D721Med (cell line): ENCODE measurements around the gene ZPR1.
"Not testable (repeated sequence)": the region's sequence is repeated elsewhere in the genome, so short reads cannot be mapped to it uniquely, and the experiment has no call there.

Experiments used
- DNase-seq: peaks from one replicate; pipeline ENCODE4 v3.0.0; 2011; ENCODE audit warnings: low spot score; ENCODE audit not compliant: insufficient read length
- FAIRE-seq: peaks from 2 replicates; lab custom pipeline; 2011; peaks lifted over from hg19 to GRCh38; lab: Jason Lieb, UNC
- TF ChIP-seq, protein P1 (sequence below): IDR thresholded peaks from 2 replicates; pipeline ENCODE4 v1.5.1; 2012; ENCODE audit warnings: mild to moderate bottlenecking, control low read depth; ENCODE audit not compliant: insufficient read depth; ENCODE audit errors: missing control alignments

The ZPR1 gene

DNA sequence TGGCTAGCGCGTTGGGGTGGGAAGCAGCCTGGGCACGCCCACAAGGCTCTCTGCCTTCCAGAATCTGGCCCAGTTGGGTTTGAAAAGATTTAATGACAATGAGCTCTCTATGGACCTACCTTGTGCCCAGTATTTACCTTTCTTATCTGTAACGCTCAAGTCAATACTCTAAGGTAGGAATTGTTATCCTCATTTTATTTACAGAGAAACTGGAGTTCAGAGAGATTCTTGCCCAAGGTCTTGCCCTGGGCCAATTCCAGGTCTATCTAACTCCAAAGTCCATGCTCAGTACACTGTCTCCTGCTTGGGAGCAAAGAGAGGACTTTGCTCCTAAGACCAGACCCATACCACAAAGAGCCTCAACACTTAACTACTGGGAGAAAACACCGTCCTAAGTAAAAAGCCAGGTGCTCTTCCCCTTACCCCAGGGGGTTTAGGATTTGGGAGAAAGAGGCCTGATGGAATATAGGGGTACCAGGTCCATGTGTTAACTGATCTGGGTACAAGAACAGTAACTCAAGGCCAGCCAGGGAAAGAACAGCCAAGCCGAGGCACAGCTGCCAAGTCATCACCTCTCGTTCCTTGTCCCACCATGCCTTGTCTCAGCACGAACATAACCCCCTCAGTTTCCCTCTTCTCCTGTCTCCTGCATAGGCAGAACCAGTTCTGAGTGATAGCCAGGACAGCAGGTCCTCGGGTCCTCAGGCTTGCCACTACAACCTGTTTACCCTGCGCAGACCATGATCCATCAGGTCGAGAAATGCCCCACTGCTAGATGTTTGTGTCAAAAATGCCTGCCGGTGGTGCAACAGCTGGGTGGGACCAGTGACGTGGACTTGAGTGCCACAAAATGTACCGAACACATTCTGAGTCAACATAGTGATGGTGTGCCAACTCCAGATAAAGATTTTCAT lies 20.7 kb upstream of the ZPR1 start:
- FAIRE-seq = no peak
- TF ChIP-seq, protein P1, sequence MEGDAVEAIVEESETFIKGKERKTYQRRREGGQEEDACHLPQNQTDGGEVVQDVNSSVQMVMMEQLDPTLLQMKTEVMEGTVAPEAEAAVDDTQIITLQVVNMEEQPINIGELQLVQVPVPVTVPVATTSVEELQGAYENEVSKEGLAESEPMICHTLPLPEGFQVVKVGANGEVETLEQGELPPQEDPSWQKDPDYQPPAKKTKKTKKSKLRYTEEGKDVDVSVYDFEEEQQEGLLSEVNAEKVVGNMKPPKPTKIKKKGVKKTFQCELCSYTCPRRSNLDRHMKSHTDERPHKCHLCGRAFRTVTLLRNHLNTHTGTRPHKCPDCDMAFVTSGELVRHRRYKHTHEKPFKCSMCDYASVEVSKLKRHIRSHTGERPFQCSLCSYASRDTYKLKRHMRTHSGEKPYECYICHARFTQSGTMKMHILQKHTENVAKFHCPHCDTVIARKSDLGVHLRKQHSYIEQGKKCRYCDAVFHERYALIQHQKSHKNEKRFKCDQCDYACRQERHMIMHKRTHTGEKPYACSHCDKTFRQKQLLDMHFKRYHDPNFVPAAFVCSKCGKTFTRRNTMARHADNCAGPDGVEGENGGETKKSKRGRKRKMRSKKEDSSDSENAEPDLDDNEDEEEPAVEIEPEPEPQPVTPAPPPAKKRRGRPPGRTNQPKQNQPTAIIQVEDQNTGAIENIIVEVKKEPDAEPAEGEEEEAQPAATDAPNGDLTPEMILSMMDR = no peak

DNA sequence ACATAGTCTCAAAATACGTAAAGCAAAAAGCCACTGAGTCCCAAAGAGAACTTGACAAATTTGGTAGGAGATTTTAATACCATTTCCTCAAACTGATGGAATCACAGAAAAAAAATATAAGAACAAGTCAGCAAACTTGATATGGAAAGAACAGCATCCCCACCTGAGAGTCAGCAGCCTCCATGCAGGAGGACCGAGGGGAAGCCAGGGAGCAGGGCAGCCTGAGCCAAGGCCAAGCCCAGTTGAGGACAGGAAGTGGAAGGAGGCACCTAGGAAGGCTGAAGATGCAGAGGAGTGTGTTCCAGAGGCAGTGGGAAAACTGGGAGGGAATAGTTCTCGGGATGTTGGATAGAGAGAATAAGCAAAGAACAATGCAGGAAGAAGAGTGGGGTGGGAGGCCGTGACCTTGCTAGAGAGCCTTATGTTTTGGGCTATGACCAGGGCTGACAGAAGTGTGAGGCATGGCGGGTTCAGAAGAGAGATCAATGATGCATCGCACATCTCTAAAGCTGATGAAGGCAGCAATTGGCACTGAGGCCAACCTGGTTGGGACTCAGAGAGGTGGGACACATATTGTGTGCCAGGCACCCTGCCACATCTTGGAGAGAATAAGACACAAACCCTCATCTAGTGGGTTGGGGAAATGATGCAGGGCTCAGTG lies 19.9 kb upstream of the ZPR1 start:
- DNase-seq = no peak

More for the DNA sequence above, 20.7 kb upstream of the ZPR1 start:
- no peak for DNase-seq

DNA sequence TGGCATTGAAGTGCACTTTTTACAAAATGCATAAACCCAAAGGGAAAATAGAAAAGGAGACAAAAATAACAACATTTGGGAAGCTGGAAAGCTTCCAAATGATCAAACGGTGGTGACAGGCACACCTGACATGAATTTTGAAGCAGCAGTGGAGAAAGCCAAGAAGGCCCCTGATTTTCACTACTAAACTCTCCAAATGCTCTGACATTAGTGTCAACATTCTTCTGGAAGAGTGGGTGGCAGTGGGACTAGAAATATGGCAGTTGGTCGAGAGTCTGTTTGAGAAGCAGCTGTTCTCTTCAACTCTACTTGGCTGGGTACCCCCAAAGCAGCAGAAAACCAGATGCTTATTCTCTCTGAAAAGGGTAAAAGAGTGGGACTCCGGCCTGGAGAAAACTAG lies 16.2 kb upstream of the ZPR1 start:
- FAIRE-seq (no peak), DNase-seq (no peak)
- TF ChIP-seq, protein P1 = no peak

More for the DNA sequence above, 19.9 kb upstream of the ZPR1 start:
- TF ChIP-seq, protein P1 = no peak
- no peak for FAIRE-seq

DNA sequence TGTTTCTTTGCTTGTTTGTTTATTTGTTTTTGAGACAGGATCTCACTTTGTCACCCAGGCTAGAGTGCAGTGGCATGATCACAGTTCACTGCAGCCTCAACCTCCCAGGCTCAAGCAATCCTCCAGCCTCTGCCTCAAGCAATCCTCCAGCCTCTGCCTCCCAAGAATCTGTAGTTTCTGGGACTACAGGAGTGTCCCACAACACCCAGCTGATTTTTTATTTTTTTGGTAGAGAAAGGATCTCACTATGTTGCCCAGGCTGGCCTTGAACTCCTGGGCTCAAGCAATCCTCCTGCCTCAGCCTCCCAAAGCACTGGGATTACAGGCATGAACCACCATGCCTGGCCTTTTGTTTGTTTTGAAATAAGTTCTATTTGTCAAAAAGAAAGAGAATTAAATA lies 13.8 kb upstream of the ZPR1 start:
- not testable (repeated sequence) for FAIRE-seq, DNase-seq

DNA sequence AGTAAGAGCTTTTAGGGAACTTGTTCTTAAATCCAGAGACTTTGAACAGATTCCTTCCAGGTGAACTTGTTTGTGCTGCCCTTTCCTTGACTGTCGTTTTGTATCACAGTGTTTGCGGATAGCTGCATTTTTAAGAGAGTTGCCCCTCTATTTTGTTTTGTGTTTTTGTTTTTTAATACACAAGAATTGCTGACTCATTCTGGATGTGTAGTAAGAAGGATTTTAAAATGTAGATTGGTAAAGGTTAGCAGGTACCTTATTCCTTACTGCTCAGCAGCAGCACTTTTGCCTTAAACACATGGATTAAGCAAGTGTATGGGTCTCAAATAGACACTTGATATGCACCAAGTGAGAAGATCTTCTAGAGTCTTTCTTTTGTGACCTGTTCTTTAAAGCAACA lies 12.8 kb upstream of the ZPR1 start:
- DNase-seq = no peak
- no peak for FAIRE-seq
- TF ChIP-seq, protein P1 = no peak

DNA sequence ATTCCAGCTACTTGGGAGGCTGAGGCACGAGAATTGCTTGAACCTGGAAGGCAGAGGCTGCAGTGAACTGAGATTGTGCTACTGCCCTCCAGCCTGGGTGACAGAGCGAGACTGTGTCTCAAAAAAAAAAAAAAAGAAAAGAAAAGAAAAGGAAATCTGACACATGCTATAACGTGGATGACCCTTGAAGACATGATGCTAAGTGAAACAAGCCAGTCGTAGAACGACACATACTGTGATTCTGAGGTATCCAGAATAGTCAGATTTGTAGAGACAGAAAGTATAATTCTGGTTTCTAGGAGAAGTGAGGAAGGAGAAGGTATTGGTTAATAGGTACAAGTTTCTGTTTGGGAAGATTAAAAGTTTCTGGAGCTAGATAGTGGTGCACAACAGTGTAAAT lies 10.5 kb upstream of the ZPR1 start:
- no peak for FAIRE-seq
- TF ChIP-seq, protein P1 = no peak
- DNase-seq = no peak

DNA sequence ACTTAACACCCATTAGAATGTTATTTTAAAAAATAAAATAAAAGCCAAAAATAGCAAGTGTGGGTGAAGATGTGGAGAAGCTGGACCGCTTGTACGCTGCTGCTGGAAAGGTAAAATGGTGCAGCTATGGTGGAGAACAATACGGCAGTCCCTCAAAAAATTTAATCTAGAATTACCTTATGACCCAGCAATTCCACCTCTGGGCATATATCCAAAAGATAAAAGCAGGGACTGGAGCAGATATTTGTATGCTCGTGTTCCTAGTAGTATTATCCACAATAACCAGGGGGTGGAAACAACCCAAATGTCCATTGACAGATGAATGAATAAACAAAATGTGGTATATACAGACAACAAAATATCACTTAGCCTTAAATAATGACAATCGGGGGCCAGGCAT lies 10.0 kb upstream of the ZPR1 start:
- TF ChIP-seq, protein P1 = no peak
- FAIRE-seq = no peak

More for the DNA sequence above, 10.0 kb upstream of the ZPR1 start:
- DNase-seq = no peak
